GM19455 (cell line): ENCODE data around the gene SLC25A12.

Source experiments
- ATAC-seq: cut with Tn5 transposase; IDR thresholded peaks from one replicate; pipeline ENCODE4 v1.9.1; 2021; ENCODE audit not compliant: unreplicated experiment

The SLC25A12 gene

DNA sequence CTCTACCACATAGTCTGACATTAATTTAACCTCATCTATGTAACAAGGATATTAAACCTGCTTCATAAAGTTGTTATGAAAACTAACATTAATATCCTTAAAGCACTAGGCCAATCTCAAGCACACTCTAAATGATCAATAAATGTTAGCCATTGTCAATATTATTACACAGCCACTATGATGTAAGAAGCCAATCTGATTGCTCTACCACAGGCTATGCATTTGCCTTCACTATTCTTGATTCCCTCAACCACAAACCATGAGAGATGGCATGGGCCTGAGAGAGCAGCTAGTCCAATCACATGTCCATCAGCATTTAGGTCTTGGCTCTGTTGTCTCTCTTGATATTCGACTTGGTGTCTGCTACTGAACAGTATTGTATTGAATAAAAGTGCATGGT, 4.2 kb downstream of the SLC25A12 start:
- ATAC-seq: no peak

GRCh38 chr2:171889333-171889732, 4.7 kb downstream of the SLC25A12 start:
- ATAC-seq: no peak

DNA sequence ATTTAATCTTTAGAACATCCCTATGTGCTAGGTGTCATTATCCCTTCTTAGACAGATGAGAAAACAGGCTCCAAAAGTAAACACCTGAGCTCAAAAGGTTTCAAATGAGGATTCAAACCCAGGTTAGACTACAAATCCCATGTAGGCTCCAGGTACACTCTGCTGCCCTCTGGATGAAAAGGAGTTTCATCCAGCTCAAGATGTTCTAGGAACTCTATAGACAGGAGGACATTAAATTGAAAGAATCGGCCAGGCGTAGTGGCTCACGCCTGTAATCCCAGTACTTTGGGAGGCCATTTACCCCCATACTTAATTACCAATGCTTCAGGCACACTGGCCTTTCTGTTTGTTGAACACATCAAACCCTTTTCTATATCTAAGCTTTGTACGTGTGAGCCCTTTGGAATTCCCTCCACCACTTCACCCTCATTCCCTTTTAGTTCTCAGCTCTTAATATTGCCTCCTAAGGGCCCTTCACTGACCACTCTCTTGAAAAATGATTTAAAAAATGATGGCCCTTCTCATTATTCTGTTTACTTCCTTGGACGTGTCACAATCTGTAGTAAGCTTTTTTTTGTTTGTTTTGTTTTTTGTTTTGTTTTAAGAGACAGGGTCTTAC, 10.7 kb downstream of the SLC25A12 start:
- no peak for ATAC-seq

DNA sequence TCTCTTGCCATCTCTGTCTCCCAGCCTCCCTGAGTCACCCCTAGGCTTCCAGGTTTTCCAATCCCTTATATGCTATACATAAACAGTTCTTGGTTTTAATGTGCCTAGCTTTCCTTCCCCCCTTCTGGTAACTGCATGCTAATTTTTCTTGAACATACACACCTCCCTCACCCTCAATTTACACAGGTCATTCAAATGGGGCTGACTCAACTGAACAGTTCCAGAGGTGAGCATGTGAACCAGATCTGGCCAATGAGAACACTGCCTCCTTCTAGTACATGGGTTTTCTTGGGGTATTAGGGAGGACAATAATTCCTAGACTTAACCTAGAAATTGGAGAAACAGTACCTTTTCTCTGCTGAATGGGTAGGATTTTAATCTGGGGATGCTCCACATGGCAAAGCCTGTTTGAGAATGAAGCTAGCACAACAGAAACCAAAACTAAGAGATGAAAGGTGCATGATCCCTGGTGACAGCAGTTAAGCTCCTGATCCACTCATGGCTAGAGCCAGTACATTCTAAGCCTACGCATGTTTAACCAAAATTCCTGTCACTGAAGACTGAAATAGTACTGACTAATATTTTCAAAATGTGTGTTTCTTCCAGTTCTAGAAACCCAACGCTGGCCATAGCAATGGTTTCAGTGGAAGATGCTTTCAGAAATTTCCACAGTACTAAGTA, 11.8 kb downstream of the SLC25A12 start:
- peak; percentile 68 for ATAC-seq

DNA sequence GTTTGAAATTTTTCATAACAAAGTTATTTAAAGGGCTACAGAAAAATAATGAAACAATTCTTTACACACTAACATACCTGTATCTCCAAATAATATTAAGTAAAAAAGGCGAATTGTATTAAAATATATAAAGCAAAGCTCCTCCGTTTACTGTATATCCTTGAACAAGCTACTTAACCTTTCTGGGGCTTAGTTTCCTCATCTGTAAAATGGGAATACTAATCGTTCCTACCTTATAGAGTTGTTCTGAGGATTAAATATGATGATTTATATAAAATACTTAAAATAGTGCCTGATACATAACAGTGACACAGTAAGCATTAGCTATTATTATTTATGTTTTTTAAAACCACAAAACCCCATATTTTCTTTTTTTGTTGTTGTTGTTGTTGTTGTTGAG, 13.3 kb downstream of the SLC25A12 start:
- ATAC-seq: no peak

GRCh38 chr2:171879865-171880264, 14.2 kb downstream of the SLC25A12 start:
- ATAC-seq: no peak

DNA sequence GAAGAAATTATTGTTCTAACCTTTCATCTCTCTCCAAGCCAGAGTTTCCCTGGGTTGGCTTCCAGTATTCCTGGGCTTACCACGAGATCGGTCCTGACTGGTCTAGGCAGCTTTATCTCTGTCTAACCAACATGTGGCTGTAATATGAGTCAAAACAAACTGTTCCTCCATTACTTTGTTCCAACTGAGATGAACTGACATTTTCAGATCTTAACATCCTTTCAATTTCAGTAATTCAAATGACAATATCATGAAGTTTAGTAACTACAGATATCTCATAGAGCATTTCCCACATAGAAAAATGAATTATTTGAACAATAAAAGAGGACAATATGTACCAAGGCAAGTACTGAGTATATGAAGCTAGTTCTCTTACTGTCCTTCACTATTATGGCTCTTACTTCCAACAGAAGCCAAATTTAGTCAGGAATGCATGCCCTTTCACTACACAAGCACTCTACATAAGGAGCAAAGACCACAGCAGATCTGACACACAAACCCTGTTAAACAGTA, 15.5 kb downstream of the SLC25A12 start:
- no peak for ATAC-seq

GRCh38 chr2:171874963-171875362, 19.1 kb downstream of the SLC25A12 start:
- ATAC-seq: no peak

- no peak for ATAC-seq
Observed at GRCh38 chr2:171874517-171874916, 19.5 kb downstream of the SLC25A12 start.

GRCh38 chr2:171864357-171864985, 29.6 kb downstream of the SLC25A12 start:
- no peak for ATAC-seq

- ATAC-seq: no peak
Observed at GRCh38 chr2:171862501-171862900, 31.5 kb downstream of the SLC25A12 start.

GRCh38 chr2:171858397-171858958, 35.6 kb downstream of the SLC25A12 start:
- no peak for ATAC-seq

GRCh38 chr2:171855401-171855800, 38.6 kb downstream of the SLC25A12 start:
- ATAC-seq: no peak

DNA sequence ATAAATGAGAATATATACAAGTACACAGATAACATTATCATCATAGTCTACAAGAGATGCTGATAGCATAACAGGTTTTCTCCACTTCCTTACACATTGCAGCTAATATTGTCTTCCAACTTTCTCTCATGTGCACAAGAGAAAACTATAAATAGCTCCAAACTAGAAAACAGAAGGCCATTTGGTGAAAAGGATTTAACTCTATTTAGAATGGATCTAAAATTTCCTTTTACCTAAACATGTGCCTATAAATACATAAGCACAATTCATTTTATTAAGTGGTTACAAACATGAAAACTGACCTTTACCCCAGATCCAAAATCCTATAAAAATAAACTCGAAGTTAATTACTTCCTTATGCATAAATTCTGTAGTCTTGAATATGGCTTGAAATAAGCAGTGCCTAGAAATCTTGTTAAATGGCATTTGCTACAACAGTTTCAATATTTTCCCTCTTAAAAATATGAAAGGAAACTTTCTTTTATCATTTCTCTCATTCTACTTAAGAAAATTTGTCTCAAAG, 41.6 kb downstream of the SLC25A12 start:
- ATAC-seq: no peak

GRCh38 chr2:171847627-171848026, 46.4 kb downstream of the SLC25A12 start:
- no peak for ATAC-seq

DNA sequence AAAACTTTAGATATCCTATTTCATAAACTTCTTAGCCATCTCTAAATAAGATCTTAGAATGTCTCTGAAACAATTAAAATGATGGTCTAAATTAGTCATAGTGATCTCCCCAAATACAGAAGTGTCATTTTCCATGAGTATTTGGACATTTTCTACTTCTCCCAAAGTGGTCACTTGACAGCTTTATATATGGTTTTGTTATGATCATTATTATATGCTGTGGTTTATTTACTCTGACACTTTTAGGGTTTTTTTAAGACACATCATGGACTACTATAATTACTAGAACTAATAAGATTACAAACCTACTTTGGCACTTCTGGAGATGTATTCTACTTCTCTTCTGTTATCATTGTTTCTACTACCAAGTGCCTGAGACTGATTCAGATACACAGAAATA, 47.1 kb downstream of the SLC25A12 start:
- no peak for ATAC-seq

GRCh38 chr2:171841996-171842395, 52.0 kb downstream of the SLC25A12 start:
- no peak for ATAC-seq

GRCh38 chr2:171837736-171838135, 56.3 kb downstream of the SLC25A12 start:
- ATAC-seq: no peak

GRCh38 chr2:171836146-171836910, 57.7 kb downstream of the SLC25A12 start:
- no peak for ATAC-seq

DNA sequence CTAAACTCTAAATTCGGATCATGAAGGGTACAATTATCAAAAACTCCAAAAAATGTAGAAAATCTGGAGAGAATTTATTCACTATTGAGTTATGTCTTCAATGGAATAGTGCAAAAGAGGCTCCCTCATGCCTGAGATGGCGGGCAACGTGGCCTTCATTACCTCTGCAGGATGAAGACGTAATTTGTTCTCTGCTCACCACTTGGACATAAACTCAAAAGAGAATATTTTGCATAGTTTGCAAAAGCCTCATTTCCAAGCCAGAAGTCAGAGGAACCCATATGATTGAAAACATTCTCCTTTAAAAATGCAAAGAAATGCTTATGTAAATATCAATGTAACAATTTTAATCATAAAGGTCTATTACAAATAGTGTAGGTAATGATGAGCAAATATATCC, 58.7 kb downstream of the SLC25A12 start:
- ATAC-seq: no peak

DNA sequence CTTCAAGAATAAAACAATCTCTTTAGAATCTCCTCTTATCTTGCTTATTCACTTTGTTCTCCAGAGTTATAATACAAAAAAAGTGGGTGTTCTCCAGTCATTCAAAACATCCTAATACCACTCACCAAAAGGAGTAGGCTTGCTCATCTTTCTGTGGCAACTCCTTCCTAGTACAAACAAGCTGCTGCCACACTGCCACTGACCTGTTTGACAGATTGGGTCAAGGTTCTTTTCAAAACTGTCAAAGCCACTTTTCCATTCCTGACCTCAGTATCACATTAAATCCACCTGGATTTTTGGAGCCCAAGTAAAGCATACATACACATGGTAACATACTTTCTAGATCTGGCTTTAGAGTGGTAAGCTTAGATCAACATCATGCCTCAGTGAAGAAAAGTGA, 59.8 kb downstream of the SLC25A12 start:
- no peak for ATAC-seq
